Chondrocyte (in vitro differentiated cells): ENCODE data around the gene MMAB. TPM values are rescaled to one million over a fixed set of nuclear protein-coding genes. Genes with fewer than 3 reads are reported as not detected.

Experiments
- DNase-seq: peaks from one replicate; pipeline ENCODE4 v3.0.0; 2021; ENCODE audit warnings: mixed read lengths, low spot score
- H3K27ac Mint-ChIP-seq: one replicate; pipeline ENCODE4 v1.8.0; 2021; ENCODE audit warnings: mild to moderate bottlenecking, moderate library complexity, mixed read lengths; ENCODE audit not compliant: unreplicated experiment
- H3K27me3 Mint-ChIP-seq: 2 replicates; pipeline ENCODE4 v1.8.0; 2021; ENCODE audit warnings: low read depth, mixed read lengths
- H3K36me3 Mint-ChIP-seq: 2 replicates; pipeline ENCODE4 v1.8.0; 2021; ENCODE audit warnings: low read depth, mixed read lengths
- H3K4me1 Mint-ChIP-seq: 2 replicates; pipeline ENCODE4 v1.8.0; 2021; ENCODE audit warnings: low read depth, mild to moderate bottlenecking, mixed read lengths
- H3K4me3 Mint-ChIP-seq: one replicate; pipeline ENCODE4 v1.8.0; 2021; ENCODE audit warnings: mild to moderate bottlenecking, moderate library complexity, mixed read lengths; ENCODE audit not compliant: unreplicated experiment
- H3K9me3 Mint-ChIP-seq: 2 replicates; pipeline ENCODE4 v1.8.0; 2021; ENCODE audit warnings: low read depth, mixed read lengths
- total RNA-seq: library from RNA; stranded (reverse); gene quantifications from 3 replicates; pipeline ENCODE4 v1.2.1, GENCODE V29; 2021
- TF ChIP-seq, protein P1 (sequence below): fragments of 200-600 bp; sonication (generic); IDR thresholded peaks from 2 replicates; pipeline ENCODE4 v1.5.0; 2021; ENCODE audit warnings: antibody characterized with exemption, mild to moderate bottlenecking, moderate library complexity

The MMAB gene
- total RNA-seq, 1 donor from 2014 or later: 23.3 TPM

DNA sequence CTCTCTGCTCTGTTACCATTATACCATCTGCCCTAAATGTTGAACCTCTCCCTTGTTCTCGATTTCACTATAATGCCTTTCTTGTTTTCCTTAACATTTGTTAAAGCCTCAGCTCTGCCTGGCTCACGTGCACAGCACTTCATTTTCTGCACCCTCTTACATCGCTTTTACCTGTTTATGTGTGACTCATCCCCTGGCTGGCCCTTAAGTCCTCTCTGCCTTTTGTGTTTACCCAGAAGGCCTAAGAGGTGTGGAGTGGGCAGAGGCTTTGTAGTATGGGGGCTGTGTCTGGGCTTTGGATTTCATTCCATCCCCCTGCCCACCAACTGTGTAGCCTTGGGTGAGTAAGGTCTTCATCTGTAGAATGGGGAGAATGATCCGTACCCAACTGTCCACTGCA, 59.3 kb downstream of the MMAB start:
- H3K9me3 Mint-ChIP-seq: no peaks in the 10 kb centered on the region
- H3K27me3 Mint-ChIP-seq: no peaks in the 10 kb centered on the region
- H3K4me1 Mint-ChIP-seq: peaks cover 7% of the 10 kb centered on the region
- no peak overlapping the region for H3K4me3 Mint-ChIP-seq
- TF ChIP-seq, protein P1, sequence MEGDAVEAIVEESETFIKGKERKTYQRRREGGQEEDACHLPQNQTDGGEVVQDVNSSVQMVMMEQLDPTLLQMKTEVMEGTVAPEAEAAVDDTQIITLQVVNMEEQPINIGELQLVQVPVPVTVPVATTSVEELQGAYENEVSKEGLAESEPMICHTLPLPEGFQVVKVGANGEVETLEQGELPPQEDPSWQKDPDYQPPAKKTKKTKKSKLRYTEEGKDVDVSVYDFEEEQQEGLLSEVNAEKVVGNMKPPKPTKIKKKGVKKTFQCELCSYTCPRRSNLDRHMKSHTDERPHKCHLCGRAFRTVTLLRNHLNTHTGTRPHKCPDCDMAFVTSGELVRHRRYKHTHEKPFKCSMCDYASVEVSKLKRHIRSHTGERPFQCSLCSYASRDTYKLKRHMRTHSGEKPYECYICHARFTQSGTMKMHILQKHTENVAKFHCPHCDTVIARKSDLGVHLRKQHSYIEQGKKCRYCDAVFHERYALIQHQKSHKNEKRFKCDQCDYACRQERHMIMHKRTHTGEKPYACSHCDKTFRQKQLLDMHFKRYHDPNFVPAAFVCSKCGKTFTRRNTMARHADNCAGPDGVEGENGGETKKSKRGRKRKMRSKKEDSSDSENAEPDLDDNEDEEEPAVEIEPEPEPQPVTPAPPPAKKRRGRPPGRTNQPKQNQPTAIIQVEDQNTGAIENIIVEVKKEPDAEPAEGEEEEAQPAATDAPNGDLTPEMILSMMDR: no peak
- H3K27ac Mint-ChIP-seq: no peak overlapping the region
- no peak for DNase-seq
- peaks cover 45% of the 10 kb centered on the region for H3K36me3 Mint-ChIP-seq

DNA sequence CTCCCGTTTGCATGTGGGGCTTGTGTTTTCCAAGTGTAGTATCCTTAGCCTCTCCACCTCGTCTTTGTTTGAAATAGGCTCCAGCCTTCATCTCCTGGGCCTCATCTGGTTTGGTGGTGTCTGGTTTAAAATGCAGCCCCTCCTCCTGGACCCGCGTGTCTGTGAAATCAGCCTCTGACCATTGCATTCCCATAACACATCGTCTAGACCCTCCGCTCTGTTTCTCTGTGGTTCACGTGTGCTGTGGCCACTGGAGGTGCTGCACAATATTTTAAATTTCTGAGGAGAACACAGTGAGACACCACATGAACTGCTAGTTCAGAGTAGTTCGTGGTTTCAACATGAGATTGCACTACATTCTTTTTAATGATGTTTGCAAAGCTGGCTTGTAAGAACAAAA, 60.3 kb downstream of the MMAB start:
- no peak for DNase-seq
- H3K36me3 Mint-ChIP-seq: peaks cover 50% of the 10 kb centered on the region
- no peaks in the 10 kb centered on the region for H3K9me3 Mint-ChIP-seq
- H3K4me1 Mint-ChIP-seq: no peaks in the 10 kb centered on the region
- no peak overlapping the region for H3K4me3 Mint-ChIP-seq
- TF ChIP-seq, protein P1: no peak
- H3K27me3 Mint-ChIP-seq: no peaks in the 10 kb centered on the region
- no peak overlapping the region for H3K27ac Mint-ChIP-seq

DNA sequence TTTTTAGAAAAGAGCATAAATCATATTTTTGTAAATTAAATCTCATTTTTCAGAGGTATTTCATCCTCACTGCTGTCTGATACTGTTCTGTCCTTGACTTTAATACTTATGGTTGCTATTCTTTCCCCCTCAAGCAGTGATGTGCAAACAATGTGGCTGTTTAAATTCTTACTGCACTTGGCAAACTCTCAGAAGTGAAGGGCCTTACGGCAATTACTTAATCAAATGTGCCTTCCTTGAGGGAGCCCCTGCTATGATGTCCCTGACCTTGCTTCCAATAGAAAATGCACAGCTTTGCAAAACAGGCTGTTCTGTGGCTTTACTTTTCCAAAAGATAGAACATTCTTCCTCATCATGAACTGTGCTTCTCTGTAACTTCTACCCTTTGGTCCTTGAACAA, 60.7 kb downstream of the MMAB start:
- Mint-ChIP-seq H3K27ac (no peak overlapping the region), H3K9me3 (no peaks in the 10 kb centered on the region), H3K36me3 (peaks cover 48% of the 10 kb centered on the region), H3K4me1 (no peaks in the 10 kb centered on the region), H3K27me3 (no peaks in the 10 kb centered on the region), H3K4me3 (no peak overlapping the region)
- TF ChIP-seq, protein P1: no peak
- DNase-seq: no peak

DNA sequence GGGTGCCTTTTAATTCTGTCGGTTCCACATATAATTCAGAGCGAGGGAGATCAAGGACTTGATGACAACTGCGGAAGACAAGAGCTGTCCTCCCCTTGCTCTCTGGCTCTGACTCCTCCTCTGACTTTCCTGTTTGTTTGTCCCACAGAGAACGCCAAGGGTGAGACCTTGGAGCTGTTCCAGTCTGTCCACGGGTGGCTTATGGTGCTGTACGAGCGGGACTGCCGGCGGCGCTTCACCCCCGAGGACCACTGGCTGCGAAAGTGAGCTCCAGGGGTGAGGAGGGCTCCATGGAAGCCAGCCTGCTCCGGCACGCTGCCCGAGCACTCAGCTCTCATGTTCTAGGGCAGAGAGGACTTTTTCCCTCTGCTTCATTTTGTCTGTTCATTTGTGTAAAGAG, 63.1 kb downstream of the MMAB start:
- H3K27me3 Mint-ChIP-seq: no peaks in the 10 kb centered on the region
- H3K9me3 Mint-ChIP-seq: no peaks in the 10 kb centered on the region
- H3K4me3 Mint-ChIP-seq: no peak overlapping the region
- no peak overlapping the region for H3K27ac Mint-ChIP-seq
- no peaks in the 10 kb centered on the region for H3K4me1 Mint-ChIP-seq
- TF ChIP-seq, protein P1: no peak
- H3K36me3 Mint-ChIP-seq: peaks cover 46% of the 10 kb centered on the region
- DNase-seq: no peak

DNA sequence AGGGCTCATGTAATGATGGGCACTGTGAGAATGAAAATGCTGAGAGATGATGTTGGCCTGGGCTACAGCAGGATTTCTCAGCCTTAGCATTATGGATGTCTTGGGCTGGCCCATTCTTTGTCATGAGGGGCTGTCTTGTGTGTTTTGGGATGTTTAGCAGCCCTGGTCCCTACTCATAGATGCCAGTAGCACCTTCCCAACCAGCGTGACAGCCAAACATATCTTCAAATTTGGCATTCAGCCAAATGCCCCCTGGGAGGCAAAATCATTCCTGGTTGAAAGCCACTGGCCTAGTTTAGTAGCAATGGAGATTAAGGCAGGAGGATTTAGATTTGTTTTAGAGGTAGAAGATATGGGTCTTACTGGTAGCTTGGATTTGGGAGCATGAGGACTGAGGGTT, 69.2 kb downstream of the MMAB start:
- Mint-ChIP-seq H3K4me3 (no peak overlapping the region), H3K9me3 (no peaks in the 10 kb centered on the region), H3K27ac (no peak overlapping the region), H3K27me3 (no peaks in the 10 kb centered on the region), H3K36me3 (peaks cover 34% of the 10 kb centered on the region), H3K4me1 (no peaks in the 10 kb centered on the region)
- DNase-seq: no peak
- TF ChIP-seq, protein P1: no peak

Other genes with a start within 250 kb of the MMAB start
- gene MYO1H, start 225.6 kb downstream of the MMAB start, total RNA-seq: not detected in 3 replicates
- gene KCTD10, start 96.2 kb downstream of the MMAB start, total RNA-seq: 57.2 to 80.4 TPM (median 73.4 TPM) in 3 replicates
- 32.9 to 39.5 TPM (median 33.8 TPM) in 3 replicates for gene UBE3B, start 95.9 kb downstream of the MMAB start, total RNA-seq
- gene MVK, start 290 bp upstream of the MMAB start, total RNA-seq: 11.7 to 14.1 TPM (median 13.7 TPM) in 3 replicates
- gene FAM222A, start 140.3 kb upstream of the MMAB start, total RNA-seq: 1.0 to 1.5 TPM (median 1.2 TPM) in 3 replicates